G401 (cell line): ENCODE measurements around the gene DNAJB12. TPM values are rescaled to one million over a fixed set of nuclear protein-coding genes. Genes with fewer than 3 reads are reported as not detected.
"Not testable (repeated sequence)": the region's sequence is repeated elsewhere in the genome, so short reads cannot be mapped to it uniquely, and the experiment has no call there.

Experiments used
- DNase-seq: peaks from one replicate; pipeline ENCODE4 v3.0.0-alpha.2; 2015; ENCODE audit warnings: low spot score
- in situ Hi-C: cut with HindIII; loops from 2 replicates; pipeline ENCODE4 v1.10.0; 2016; ENCODE audit warnings: low sequenced_read_pairs, mixed read lengths
- total RNA-seq: library from RNA; depleted of rRNA; stranded (reverse); fragments of >200 nt; shearing (Covaris generic); gene quantifications from 2 replicates; pipeline ENCODE4 v1.2.3, GENCODE V29; 2014; rRNA removed

DNAJB12 gene
- total RNA-seq, 1 experiment from 2014 or later = 23.1 TPM

DNA sequence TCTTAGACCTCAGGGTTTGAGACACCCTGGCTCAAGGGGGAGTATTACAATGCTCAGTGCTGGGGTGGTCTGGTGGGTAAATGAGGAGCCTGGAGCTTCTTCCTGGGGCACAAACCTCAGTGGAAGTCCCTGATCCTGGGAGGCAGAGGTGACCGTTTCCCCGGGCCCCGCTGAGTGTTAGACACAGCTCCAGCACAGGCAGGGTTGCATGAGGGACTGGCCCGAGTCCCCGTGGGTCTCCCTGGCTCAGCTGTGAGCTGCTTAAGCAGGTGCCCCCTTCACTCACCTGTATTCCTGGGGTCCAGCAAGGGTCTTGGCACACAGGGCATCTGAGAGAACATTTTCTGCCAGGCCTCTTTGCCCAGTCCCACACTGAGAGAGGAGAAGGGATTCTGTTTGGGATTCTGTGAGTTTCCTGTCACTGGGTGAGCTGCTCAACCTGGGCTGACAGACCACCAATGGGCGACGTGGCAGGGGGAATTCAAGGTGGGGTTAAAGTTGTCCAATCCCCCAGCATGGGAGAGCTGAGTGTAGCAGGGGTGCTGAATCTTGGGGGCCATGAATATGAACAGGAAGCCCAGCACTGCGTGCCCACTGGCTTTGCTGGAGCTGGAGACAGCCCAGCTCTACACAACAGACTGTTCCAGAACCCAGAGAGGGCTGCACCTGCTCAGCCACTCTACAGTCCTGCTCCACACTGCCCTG, 51.1 kb downstream of the DNAJB12 start:
- peak; percentile 57 for DNase-seq
- in situ Hi-C loops = no loop called here

DNA sequence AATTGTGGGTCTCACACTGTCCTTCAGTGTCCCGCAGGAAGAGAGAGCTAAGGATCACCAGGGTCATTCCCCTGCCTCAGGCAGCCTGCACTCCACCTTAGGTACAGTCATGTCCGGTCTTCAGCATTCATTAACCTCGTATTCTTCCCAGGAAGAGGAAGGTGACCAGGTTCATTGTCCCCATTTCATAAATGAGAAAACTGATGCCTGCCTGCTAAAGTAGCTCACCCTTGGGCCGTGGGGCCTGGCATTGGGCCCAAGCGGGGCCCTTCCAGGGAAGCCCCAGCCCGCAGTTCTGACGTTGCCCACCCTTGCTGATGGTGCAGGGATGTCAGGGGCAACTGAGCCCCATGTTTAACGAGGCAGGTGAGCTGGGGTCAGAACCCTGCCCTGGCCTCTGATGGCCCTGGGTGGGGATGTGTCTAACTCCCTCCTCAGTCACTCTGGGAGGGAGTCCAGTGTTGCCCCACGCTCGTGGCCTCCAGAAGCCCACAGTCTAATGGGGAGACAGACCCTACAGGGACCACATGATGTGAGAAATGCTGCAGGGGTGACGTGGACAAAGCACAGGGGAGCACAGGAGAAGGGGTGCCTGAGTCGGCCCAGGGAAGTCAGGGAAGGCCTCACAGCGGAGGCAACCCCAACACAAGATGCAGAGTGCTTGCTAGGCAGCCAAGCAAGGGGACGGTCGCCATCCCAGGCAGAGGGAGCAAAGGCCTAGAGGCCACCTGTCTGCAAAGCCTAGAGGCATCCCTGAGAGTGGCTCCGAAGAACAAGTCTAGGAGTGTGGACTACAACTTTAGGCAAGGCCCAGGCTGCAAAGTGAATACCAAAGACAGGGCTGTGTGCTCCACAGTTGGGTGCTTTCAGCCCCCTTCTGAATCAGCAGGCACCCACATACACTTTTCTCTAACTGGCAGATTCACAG, 55.9 kb downstream of the DNAJB12 start:
- in situ Hi-C loops = no loop called here
- no peak for DNase-seq

DNA sequence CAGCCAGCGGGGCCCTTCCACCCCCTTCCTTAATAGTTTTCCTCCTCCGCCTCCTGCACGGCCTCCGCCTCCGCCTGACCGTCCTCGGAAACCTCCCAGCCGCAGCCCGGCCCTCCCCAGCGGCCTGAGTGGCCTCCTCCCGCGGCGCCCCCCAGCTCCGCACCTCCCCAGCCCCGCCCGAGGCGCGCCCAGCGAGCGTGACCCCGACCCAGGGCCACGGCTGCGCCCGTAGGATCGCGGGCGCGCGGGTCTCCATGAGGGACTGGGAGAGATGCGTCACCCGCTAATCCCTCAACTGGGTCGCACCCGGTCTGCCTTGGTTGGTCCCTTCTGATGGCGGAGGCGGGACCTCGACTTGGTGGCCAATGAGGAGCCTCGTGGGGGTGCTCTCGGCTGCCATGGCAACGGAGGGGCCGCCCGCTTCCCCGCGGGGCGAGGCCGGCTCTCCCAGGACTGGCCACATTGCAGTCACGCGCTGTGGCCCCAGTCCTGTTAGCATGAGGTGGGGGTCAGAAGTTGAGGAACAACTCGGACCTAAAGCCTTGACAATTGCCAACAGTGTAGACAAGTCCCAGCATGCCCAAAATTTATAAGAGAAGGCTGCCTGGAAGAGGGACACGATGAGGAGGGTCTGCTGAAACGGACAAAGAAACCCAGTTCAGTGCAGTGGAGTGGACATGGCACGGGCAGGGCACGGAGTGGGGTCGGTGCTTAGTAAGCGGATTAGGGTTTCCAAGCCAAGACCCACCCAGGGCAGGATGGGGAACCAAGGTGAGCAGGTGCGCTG, 56.7 kb downstream of the DNAJB12 start:
- in situ Hi-C loops = no loop called here
- DNase-seq = peak; percentile 99

DNA sequence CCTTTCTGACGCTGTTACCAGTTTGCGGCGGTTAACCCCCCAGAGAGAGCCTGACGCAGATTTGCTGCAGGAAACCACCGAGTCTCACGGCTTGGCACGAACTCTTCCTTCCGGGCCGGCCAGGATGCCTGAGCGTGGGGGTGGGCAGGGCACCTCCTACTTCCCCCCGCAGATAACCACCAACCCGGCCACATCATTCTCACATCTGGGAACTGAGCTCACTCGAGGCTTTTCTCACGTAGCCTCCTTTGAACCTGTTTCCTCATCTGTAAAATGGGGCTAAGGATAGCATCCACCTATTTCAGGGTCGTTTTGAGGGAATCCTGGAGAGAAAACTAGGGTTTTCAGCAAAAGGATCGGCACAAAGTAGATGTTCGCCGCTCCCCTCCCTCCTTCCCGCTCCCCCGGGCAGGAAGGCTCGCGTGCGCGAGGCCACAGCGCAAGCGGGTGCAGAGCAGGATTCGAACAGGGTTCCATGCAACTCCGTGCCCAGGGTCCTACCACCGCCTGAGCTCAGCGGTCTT, 57.4 kb downstream of the DNAJB12 start:
- peak; percentile 50 for DNase-seq
- in situ Hi-C loops = no loop called here

DNA sequence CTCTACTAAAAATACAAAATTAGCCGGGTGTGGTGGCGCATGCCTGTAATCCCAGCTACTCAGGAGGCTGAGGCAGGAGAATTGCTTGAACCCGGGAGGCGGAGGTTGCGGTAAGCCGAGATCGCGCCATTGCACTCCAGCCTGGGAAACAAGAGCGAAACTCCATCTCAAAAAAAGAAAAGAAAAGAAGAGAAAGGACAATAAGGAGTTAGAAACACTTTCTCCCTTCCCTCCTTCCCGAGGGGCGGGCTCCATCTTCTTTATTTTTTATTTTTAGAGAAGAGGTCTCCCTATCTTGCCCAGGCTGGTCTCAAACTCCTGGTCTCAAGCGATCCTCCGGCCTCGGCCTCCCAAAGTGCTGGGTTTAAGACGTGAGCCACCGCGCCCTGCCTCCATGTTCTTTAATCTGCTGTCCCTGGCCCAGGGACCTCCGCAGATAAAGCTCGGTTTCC, 57.9 kb downstream of the DNAJB12 start:
- in situ Hi-C loops, DNase-seq: not testable (repeated sequence)

DNA sequence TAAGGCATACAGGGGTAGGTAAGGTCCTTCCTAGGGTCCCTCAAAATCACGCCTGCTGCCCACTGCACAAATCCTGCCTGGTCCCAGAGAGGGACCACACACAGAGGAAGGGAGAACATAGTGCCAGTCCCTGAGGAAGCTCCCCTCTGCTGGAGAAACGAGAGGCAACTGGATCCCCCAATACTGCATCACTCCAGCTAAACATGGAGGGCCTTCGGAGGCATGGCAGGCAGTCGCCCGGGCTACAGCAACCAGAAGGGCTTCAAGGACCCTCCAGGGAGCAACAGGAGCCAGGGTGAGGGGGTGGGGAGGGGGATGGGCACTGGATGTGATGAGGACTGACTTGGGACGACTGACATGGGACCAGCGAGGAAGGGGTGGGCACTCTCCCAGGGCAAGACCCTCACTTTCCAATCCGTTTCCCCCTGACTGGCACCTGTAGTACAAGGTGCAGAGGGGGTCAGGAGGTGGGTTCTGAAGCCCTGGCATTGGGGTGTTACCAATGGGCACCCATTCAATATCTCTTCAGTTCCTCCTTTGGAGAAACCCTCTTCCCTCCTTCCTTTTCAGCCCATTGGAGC, 59.3 kb downstream of the DNAJB12 start:
- DNase-seq = no peak
- in situ Hi-C loops = no loop called here

DNA sequence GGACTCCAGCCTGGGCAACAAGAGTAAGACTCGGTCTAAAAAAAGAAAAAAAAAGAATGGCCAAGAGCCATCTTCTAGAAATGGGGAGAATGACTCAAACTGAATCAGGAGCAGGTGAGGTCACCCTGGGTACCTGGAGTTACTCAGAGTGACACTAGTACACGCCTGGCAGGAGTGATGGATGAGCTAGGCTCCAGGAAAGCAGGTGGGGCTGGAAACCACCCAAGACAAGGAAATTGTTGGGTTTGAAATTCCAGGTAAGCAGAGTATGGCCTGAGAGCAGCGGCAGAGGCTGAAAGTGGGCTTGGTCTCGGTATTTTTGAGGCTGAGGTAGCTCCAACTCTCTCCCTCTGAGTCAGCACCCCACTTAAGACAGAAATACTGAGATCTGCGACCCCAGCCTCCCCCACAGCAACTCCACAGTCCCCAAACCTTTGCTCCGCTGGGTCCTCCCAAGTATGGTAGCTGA, 62.5 kb downstream of the DNAJB12 start:
- no peak for DNase-seq
- in situ Hi-C loops = no loop called here

DNA sequence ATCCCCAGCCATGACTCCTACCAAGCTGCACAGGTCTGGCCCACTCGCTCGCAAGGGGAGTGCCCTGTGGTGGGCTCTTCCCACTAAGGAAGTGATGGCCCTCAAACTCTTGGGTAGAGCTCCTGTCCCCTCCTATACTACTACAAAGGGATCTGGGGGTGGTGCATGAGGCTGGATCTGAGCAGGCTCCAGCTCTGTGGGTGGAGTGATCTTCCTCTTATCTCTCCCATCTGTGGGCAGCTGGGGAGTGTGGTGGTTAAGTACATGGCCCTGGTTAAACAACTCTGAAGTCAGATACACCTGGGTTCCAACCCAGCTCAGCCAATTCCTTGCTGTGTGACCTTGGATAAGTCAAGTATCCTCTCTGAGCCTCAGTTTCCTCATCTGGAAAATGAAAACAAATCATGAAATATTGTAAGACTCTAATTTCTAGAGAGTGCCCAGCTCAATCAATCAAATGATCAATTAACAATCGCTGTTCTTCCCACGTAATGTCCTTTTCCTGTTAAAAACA, 63.6 kb downstream of the DNAJB12 start:
- no peak for DNase-seq
- in situ Hi-C loops = no loop called here

DNA sequence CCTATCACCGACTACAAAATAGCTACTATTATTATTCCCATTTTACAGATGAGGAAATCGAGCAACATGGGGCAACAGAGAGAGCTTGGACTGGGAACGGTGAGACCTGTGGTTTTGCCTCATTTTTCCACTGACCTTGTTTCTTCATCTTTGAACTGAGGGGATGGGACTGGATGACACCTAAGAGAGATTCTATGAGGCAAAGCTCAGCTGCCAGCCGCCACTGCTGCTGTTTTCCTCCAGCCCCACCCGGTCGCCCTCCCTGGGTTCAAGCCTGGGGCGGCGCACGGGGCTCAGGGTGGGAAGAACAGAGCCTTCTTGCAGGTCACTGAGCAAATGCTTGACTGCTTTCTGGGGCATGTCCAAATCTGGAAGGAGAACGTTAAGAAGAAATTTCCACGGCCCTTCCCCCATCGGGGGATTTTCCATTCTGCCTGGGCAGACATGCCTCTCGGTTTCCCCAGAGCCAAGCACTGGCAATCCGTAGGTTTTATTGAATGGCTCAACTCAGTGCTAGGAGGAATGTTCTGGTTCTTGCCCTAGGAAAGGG, 68.7 kb downstream of the DNAJB12 start:
- no peak for DNase-seq
- in situ Hi-C loops = no loop called here

DNA sequence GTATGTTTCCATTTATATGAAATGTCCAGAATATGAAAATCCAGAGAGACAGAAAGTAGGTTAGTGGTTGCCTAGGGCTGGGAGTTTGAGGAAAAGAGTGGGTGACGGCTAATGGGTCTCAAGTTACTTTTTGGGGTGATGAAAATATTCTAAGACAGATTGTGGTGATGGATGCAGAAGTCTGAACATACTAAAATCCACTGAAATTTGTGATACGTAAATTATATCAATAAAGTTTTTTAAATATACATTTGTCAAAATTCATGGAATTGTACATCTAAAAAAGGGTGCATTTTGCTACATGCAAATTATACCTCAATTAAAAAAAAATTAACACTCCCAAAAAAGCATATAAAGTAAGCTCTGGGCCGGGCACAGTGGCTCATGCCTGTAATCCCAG, 71.6 kb downstream of the DNAJB12 start:
- in situ Hi-C loops = no loop called here
- no peak for DNase-seq

Other genes with a start within 250 kb of the DNAJB12 start
- gene ANAPC16, start 138.9 kb downstream of the DNAJB12 start, total RNA-seq = 105 and 108 TPM in 2 replicates
- gene ASCC1, start 138.6 kb downstream of the DNAJB12 start, total RNA-seq = 14.1 and 19.6 TPM in 2 replicates
- 192 and 262 TPM in 2 replicates for gene DDIT4, start 81.0 kb downstream of the DNAJB12 start, total RNA-seq